Glutamatergic neuron (in vitro differentiated cells): Measurements from ENCODE around the gene CFDP1. TPM values are rescaled to one million over a fixed set of nuclear protein-coding genes. Genes with fewer than 3 reads are reported as not detected.

Experiments
- DNase-seq: peaks from one replicate; pipeline ENCODE4 v3.0.0; 2022
- H3K27ac Mint-ChIP-seq: one replicate; pipeline ENCODE4 v1.8.0; 2020; ENCODE audit warnings: mild to moderate bottlenecking, mixed read lengths, inconsistent platforms; ENCODE audit not compliant: unreplicated experiment
- H3K27me3 Mint-ChIP-seq: one replicate; pipeline ENCODE4 v1.8.0; 2020; ENCODE audit warnings: mild to moderate bottlenecking, moderate library complexity, mixed read lengths, inconsistent platforms; ENCODE audit not compliant: unreplicated experiment
- H3K36me3 Mint-ChIP-seq: one replicate; pipeline ENCODE4 v1.8.0; 2020; ENCODE audit warnings: mild to moderate bottlenecking, mixed read lengths, inconsistent platforms; ENCODE audit not compliant: unreplicated experiment
- H3K4me1 Mint-ChIP-seq: one replicate; pipeline ENCODE4 v1.8.0; 2020; ENCODE audit warnings: mild to moderate bottlenecking, low read depth, mixed read lengths, inconsistent platforms; ENCODE audit not compliant: unreplicated experiment
- H3K4me3 Mint-ChIP-seq: one replicate; pipeline ENCODE4 v1.8.0; 2020; ENCODE audit warnings: mild to moderate bottlenecking, mixed read lengths, inconsistent platforms; ENCODE audit not compliant: unreplicated experiment
- H3K9me3 Mint-ChIP-seq: one replicate; pipeline ENCODE4 v1.8.0; 2020; ENCODE audit warnings: mild to moderate bottlenecking, moderate library complexity, mixed read lengths, inconsistent platforms; ENCODE audit not compliant: unreplicated experiment
- CTCF ChIP-seq: fragments of 200-600 bp; sonication (generic); IDR thresholded peaks from one replicate; pipeline ENCODE4 v1.5.0; 2021; ENCODE audit not compliant: partially characterized antibody, unreplicated experiment
- total RNA-seq: library from RNA; stranded (reverse); fragmentation: NEBNext Ultra II Directional; extraction: Animal tissue kit (Norgen Biotek cat#: 25700); gene quantifications from one replicate; pipeline ENCODE4 v1.2.1, GENCODE V29; 2021; ENCODE audit not compliant: unreplicated experiment

CFDP1 gene
- total RNA-seq, 1 donor from 2014 or later = 60.1 TPM

- DNase-seq = no peak
- Mint-ChIP-seq H3K4me3 (no peak overlapping the region), H3K4me1 (peaks cover 19% of the 10 kb centered on the region), H3K27me3 (peaks cover 1% of the 10 kb centered on the region), H3K27ac (no peak overlapping the region), H3K36me3 (no peaks in the 10 kb centered on the region), H3K9me3 (no peaks in the 10 kb centered on the region)
- TF ChIP-seq CTCF = no peak
These were observed 110.1 kb downstream of the CFDP1 start for GRCh38 chr16:75323198-75323597.

DNA sequence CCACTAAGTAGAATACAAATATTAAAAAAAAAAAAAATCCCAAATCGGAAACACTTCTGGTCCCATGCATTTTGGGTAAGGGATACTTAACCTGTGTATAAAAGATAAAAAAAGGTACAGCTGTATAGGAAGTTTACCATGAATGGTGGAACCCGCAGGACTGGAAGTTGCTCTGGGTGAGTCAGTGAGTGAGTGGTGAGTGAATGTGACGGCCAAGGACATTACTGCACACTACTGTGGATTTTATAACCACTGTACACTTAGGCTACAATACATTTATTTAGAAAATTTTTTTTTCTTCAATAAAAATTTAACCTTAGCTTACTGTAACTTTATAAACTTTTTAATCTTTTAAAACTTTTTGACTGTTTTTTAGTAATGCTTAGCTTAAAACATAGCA, 110.6 kb downstream of the CFDP1 start:
- no peaks in the 10 kb centered on the region for H3K9me3 Mint-ChIP-seq
- no peak for TF ChIP-seq CTCF
- peaks cover under 1% of the 10 kb centered on the region for H3K27me3 Mint-ChIP-seq
- H3K27ac Mint-ChIP-seq = no peak overlapping the region
- no peak overlapping the region for H3K4me3 Mint-ChIP-seq
- peaks cover 21% of the 10 kb centered on the region for H3K4me1 Mint-ChIP-seq
- no peak for DNase-seq
- no peaks in the 10 kb centered on the region for H3K36me3 Mint-ChIP-seq

GRCh38 chr16:75320435-75320834, 112.9 kb downstream of the CFDP1 start:
- no peak for TF ChIP-seq CTCF
- H3K27me3 Mint-ChIP-seq = no peaks in the 10 kb centered on the region
- H3K36me3 Mint-ChIP-seq = peaks cover 5% of the 10 kb centered on the region
- H3K9me3 Mint-ChIP-seq = no peaks in the 10 kb centered on the region
- H3K4me1 Mint-ChIP-seq = peaks cover 18% of the 10 kb centered on the region
- H3K27ac Mint-ChIP-seq = peak overlapping the region; percentile 71
- no peak overlapping the region for H3K4me3 Mint-ChIP-seq
- peak; percentile 45 for DNase-seq

DNA sequence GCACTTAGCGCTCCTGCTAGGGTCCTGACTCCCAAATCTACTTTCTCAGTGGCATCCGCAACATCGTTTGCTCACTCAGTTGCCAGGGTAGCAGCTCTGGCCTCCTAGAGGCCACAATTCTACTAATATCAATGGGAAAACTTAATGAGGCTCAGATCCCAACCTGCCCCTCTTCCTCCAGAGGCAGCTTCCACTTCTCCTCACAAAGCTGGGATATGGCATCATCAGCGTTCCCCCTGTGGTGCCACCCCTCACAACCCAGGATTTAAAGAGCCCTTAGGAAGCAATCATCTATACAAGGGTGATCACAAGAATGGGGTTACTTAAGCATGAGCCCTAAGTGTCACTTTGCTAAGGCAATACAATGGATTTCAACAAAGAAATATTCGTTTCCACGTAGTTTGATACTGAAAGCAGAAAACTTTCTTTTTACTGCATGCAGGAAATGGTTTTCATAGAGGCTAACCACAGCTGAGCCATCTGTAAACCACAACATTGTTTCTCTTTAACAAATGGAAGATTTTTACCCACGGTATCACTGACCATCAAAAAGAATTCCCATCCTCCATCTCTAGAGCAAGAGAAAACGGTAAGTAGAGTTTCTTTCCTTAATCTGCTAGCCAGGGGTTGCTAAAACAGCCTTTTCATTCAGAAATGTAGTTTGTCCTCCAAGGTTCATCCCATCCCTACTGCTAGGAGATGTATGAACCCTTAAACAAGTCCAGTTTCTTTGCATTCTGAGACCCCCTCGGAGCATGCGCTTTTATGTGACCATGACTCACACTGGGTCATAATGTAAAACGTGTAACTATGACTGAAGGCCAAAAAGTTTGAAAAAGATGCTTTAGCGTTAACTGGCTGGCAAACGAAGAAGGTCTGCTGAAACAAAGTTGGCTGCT, 113.5 kb downstream of the CFDP1 start:
- DNase-seq = no peak
- TF ChIP-seq CTCF = no peak
- Mint-ChIP-seq H3K36me3 (peaks cover 5% of the 10 kb centered on the region), H3K27ac (no peak overlapping the region), H3K9me3 (no peaks in the 10 kb centered on the region), H3K4me3 (no peak overlapping the region), H3K27me3 (no peaks in the 10 kb centered on the region), H3K4me1 (peaks cover 18% of the 10 kb centered on the region)

DNA sequence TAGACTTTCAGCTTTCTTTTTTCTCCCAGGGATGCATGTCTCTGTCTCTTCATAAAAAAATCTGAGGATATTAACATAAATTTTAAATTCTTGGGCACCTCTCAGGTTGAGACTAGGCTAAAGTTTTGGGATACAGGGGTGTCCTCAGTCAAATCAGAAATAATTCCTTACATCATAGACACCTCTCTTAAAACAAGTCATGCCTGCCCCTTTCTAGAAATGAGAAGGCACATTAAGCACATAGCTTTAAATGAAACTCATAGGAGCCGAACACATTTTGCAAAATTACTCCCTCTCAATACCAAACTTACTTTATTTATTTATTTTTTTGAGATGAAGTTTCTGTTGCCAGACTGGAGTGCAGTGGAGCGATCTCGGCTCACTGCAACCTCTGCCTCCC, 114.6 kb downstream of the CFDP1 start:
- H3K4me3 Mint-ChIP-seq = no peak overlapping the region
- DNase-seq = no peak
- peaks cover 5% of the 10 kb centered on the region for H3K36me3 Mint-ChIP-seq
- H3K27me3 Mint-ChIP-seq = no peaks in the 10 kb centered on the region
- no peak overlapping the region for H3K27ac Mint-ChIP-seq
- H3K9me3 Mint-ChIP-seq = no peaks in the 10 kb centered on the region
- H3K4me1 Mint-ChIP-seq = peaks cover 14% of the 10 kb centered on the region
- no peak for TF ChIP-seq CTCF
